ENCODE measurements around the gene ALPK3. TPM values are rescaled to one million over a fixed set of nuclear protein-coding genes. Genes with fewer than 3 reads are reported as not detected.

ALPK3 gene
- total and polyA plus RNA-seq, 8 donors, result 0.58 to 17.9 (median 3.5) TPM

DNA sequence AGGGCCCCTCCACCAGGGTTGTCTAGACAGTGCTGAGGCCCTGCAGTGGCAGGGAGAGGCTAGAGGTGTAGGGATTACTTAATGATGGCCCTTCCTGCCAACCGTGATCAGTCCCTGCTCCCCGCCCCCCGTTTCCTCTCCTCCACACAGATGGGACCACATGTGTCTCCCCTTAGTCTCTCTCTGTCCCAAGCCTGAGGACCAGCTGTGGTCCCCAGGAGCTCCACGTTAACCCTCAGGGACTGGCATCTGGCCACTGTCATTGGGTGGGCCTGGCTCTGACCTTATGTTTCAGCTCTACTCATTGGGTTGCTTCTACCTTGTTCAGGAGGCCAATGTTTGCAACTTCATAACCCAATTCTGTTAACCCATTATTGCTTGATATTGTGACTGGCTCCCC lies 6.0 kb upstream of the ALPK3 start:
- Histone ChIP-seq H3K4me1 (no peaks in the 10 kb centered on the region), H3K36me3 (peaks cover 0 to 4% (median 0%) of the 10 kb centered on the region in 4 donors), H3K4me3 (no peak overlapping the region), H3K27me3 (no peaks in the 10 kb centered on the region), H3K27ac (no peak overlapping the region), H3K9me3 (no peaks in the 10 kb centered on the region)
- WGBS, 5 donors, result 70 to 87% (median 83%) methylated on average over 4 of the region's 4 CpGs
- DNase-seq, result no peak
- TF ChIP-seq EP300 (IDR thresholded peaks at IDR 0.05) (no peak), POLR2AphosphoS5 (IDR thresholded peaks at IDR 0.05) (no peak), POLR2A (IDR thresholded peaks at IDR 0.05) (no peak)
- TF ChIP-seq, protein P1, sequence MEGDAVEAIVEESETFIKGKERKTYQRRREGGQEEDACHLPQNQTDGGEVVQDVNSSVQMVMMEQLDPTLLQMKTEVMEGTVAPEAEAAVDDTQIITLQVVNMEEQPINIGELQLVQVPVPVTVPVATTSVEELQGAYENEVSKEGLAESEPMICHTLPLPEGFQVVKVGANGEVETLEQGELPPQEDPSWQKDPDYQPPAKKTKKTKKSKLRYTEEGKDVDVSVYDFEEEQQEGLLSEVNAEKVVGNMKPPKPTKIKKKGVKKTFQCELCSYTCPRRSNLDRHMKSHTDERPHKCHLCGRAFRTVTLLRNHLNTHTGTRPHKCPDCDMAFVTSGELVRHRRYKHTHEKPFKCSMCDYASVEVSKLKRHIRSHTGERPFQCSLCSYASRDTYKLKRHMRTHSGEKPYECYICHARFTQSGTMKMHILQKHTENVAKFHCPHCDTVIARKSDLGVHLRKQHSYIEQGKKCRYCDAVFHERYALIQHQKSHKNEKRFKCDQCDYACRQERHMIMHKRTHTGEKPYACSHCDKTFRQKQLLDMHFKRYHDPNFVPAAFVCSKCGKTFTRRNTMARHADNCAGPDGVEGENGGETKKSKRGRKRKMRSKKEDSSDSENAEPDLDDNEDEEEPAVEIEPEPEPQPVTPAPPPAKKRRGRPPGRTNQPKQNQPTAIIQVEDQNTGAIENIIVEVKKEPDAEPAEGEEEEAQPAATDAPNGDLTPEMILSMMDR (IDR thresholded peaks at IDR 0.05), result no peak
- intact Hi-C loops (cut with DNase I; ENCODE audit: low total_unique reads), result no loop called here

DNA sequence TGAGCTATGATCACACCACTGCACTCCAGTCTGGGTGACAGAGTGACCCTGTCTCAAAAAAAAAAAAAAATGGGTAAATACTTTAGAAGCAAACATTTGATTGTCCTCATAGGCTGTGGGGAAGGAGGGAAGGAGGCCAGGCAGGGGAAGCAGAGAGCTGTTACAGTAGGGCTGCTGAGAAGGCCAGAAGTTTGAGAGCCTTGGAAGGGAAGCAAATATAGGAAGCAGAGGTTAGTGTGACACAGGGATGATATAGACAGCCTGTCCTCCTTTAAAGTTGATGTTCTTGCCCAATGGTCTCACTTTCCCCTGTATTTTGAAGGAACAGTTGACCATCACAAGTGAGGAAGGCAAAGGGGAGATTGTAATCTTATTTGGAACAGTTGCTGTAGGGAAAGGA lies 5.3 kb upstream of the ALPK3 start:
- H3K9me3 ChIP-seq, result no peaks in the 10 kb centered on the region
- TF ChIP-seq POLR2A (IDR thresholded peaks at IDR 0.05) (no peak), EP300 (IDR thresholded peaks at IDR 0.05) (no peak)
- peaks cover 0 to 4% (median 0%) of the 10 kb centered on the region in 4 donors for H3K36me3 ChIP-seq
- H3K27ac ChIP-seq, result no peak overlapping the region
- peaks cover 2 to 4% (median 4%) of the 10 kb centered on the region in 4 donors for H3K4me1 ChIP-seq
- H3K27me3 ChIP-seq, result no peaks in the 10 kb centered on the region
- H3K4me3 ChIP-seq, result no peak overlapping the region
- no peak for DNase-seq
- intact Hi-C loops (cut with DNase I; ENCODE audit: low total_unique reads), result no loop called here

GRCh38 chr15:84812842-84813241 lies 4.3 kb upstream of the ALPK3 start:
- no peak for DNase-seq
- peaks cover 12 to 14% (median 13%) of the 10 kb centered on the region in 4 donors for H3K4me1 ChIP-seq
- peaks cover 0 to 4% (median 0%) of the 10 kb centered on the region in 4 donors for H3K36me3 ChIP-seq
- no peak overlapping the region for H3K4me3 ChIP-seq
- no peaks in the 10 kb centered on the region for H3K9me3 ChIP-seq
- no peak overlapping the region for H3K27ac ChIP-seq
- 92 to 100% (median 98%) methylated on average over 2 of the region's 2 CpGs for WGBS, 5 donors
- intact Hi-C loops (cut with DNase I; ENCODE audit: low total_unique reads), result no loop called here
- no peak for TF ChIP-seq EP300 (IDR thresholded peaks at IDR 0.05)
- no peak for TF ChIP-seq POLR2AphosphoS5 (IDR thresholded peaks at IDR 0.05)
- TF ChIP-seq POLR2A (IDR thresholded peaks at IDR 0.05), result no peak
- TF ChIP-seq, protein P1 (IDR thresholded peaks at IDR 0.05), result no peak
- H3K27me3 ChIP-seq, result peaks cover 0 to 3% (median 0%) of the 10 kb centered on the region in 3 donors

DNA sequence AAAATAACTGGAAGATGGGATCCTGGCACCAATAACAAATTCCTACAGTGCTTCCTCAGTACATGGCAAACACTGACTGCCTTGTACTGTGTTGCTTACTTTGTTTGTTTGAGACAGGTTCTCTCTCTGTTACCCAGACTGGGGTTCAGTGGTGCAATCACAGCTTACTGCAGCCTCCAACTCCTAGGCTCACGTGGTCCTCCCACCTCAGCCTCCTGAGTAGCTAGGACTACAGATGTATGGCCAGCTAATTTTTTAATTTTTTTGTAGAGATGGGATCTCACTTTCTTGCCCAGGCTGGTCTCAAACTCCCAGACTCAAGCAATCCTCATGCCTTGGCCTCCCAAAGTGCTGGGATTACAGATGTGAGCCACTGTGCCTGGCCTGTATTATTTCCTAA lies 3.7 kb upstream of the ALPK3 start:
- no peak overlapping the region for H3K27ac ChIP-seq
- intact Hi-C loops (cut with DNase I; ENCODE audit: low total_unique reads), result no loop called here
- peaks cover 18 to 20% (median 18%) of the 10 kb centered on the region in 4 donors for H3K4me1 ChIP-seq
- 80 to 100% (median 96%) methylated on average over 1 of the region's 1 CpG for WGBS, 5 donors
- DNase-seq, result no peak
- no peak overlapping the region for H3K4me3 ChIP-seq
- H3K9me3 ChIP-seq, result no peaks in the 10 kb centered on the region
- TF ChIP-seq, protein P1 (IDR thresholded peaks at IDR 0.05), result no peak
- TF ChIP-seq POLR2AphosphoS5 (IDR thresholded peaks at IDR 0.05), result no peak
- no peak for TF ChIP-seq POLR2A (IDR thresholded peaks at IDR 0.05)
- TF ChIP-seq EP300 (IDR thresholded peaks at IDR 0.05), result no peak
- H3K36me3 ChIP-seq, result peaks cover 0 to 4% (median 0%) of the 10 kb centered on the region in 4 donors
- peaks cover 0 to 3% (median 0%) of the 10 kb centered on the region in 3 donors for H3K27me3 ChIP-seq

DNA sequence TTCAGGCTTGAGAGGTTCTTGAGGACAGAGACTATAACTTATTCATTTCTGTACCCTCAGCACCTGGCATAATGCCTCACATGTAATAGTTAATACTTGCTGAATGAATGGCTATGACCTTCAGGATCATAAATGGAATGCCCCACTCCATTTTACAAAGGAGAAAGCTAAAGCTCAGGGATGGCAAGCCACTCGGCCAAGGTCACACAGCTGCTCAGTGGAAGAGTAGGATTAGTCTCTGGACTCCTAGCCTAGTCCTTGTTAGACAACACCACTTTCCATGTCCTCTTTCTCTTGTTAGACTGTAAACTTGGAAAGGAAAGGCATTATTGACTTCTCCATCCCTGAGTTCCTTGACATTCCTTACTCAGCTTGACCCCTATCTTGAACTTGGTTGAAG lies 3.2 kb upstream of the ALPK3 start:
- peaks cover 0 to 3% (median 0%) of the 10 kb centered on the region in 3 donors for H3K27me3 ChIP-seq
- H3K36me3 ChIP-seq, result peaks cover 0 to 4% (median 0%) of the 10 kb centered on the region in 4 donors
- intact Hi-C loops (cut with DNase I; ENCODE audit: low total_unique reads), result no loop called here
- 63 to 94% (median 81%) methylated on average over 1 of the region's 1 CpG for WGBS, 5 donors
- H3K9me3 ChIP-seq, result no peaks in the 10 kb centered on the region
- H3K27ac ChIP-seq, result no peak overlapping the region
- H3K4me1 ChIP-seq, result peaks cover 23 to 24% (median 23%) of the 10 kb centered on the region in 4 donors
- H3K4me3 ChIP-seq, result no peak overlapping the region
- no peak for DNase-seq
- no peak for TF ChIP-seq EP300 (IDR thresholded peaks at IDR 0.05)
- TF ChIP-seq, protein P1 (IDR thresholded peaks at IDR 0.05), result no peak
- TF ChIP-seq POLR2AphosphoS5 (IDR thresholded peaks at IDR 0.05), result no peak
- no peak for TF ChIP-seq POLR2A (IDR thresholded peaks at IDR 0.05)

Measured in stomach (tissue), 9 donors.